Activated CD4-positive, alpha-beta T cell treated with anti-CD3 and anti-CD28 coated beads for 36 hours (primary cell): ENCODE results near the gene LYPD1. TPM values are rescaled to one million over a fixed set of nuclear protein-coding genes. Genes with fewer than 3 reads are reported as not detected.
"Not testable (repeated sequence)": the region's sequence is repeated elsewhere in the genome, so short reads cannot be mapped to it uniquely, and the experiment has no call there.

Source experiments
- ATAC-seq: fragments of 200-7000 bp; cut with Tn5 transposase; one replicate; pipeline ENCODE4 v1.10.0; 2021; ENCODE audit warnings: mild to moderate bottlenecking, moderate library complexity
- CTCF ChIA-PET: fragments of 350-600 bp; sonication (Branson Sonifier 250); formaldehyde crosslinking; loops from one replicate; lab custom pipeline; 2021; ENCODE audit warnings: antibody characterized with exemption; lab: Charles Lee
- POLR2A ChIA-PET: fragments of 350-600 bp; sonication (Branson Sonifier 250); formaldehyde crosslinking; loops from one replicate; lab custom pipeline; 2021; ENCODE audit warnings: antibody characterized with exemption, inconsistent platforms; lab: Charles Lee
- DNase-seq: peaks from one replicate; pipeline ENCODE4 v3.0.0-alpha.2; 2020
- H3K27ac Mint-ChIP-seq: one replicate; pipeline ENCODE4 v1.8.0; 2021; ENCODE audit warnings: mixed read lengths
- H3K27me3 Mint-ChIP-seq: one replicate; pipeline ENCODE4 v1.8.0; 2021; ENCODE audit warnings: mixed read lengths
- H3K36me3 Mint-ChIP-seq: one replicate; pipeline ENCODE4 v1.8.0; 2021; ENCODE audit warnings: low read depth, mixed read lengths
- H3K4me1 Mint-ChIP-seq: one replicate; pipeline ENCODE4 v1.8.0; 2021; ENCODE audit warnings: mixed read lengths
- H3K4me3 Mint-ChIP-seq: one replicate; pipeline ENCODE4 v1.8.0; 2021; ENCODE audit warnings: mild to moderate bottlenecking, moderate library complexity, mixed read lengths
- H3K9me3 Mint-ChIP-seq: one replicate; pipeline ENCODE4 v1.8.0; 2021; ENCODE audit warnings: low read depth, mixed read lengths
- intact Hi-C, 2 experiments: fragments of 100-400 bp; cut with DNase I in 1 of 2; cut with micrococcal nuclease in 1 of 2; formaldehyde crosslinking; loops; one replicate each; pipeline versions ENCODE4 v1.14.2 to v1.15.1; 2022 to 2024; cut with DNase I, micrococcal nuclease
- total RNA-seq, 2 experiments: library from RNA; stranded (reverse); gene quantifications; one replicate each; pipeline ENCODE4 v1.2.3, GENCODE V29; 2021

Gene LYPD1, protein sequence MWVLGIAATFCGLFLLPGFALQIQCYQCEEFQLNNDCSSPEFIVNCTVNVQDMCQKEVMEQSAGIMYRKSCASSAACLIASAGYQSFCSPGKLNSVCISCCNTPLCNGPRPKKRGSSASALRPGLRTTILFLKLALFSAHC
- not detected for total RNA-seq

DNA sequence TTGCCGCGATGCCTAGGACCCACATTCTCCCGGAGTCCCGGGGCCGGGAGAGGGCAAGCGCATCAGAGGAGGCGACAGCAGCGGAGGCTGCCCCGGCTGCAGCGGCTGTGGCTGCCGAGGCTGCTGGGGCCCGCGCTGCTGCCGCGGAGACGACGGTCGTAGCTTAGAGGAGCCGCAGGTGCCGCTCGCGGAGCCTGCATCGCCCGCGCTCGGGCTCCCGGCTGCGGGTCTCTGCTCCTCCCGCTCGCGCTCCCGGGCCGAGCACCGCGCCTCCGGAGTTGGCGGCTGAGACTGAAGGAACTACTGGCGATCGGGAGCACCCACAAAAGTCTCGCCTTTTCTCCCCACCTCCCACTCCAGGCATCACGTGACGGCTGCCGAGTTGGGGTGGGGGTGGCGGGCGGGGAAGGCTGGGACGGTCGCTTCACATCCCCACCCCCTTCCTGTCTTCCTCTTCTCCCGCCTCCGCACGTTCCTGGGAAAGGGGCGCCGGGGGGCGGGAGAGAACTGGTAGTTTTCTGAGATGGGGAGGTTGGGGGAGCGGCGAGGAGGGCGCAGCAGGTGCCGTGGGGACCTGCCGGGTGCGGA lies at the start of gene LYPD1:
TSS of gene LYPD1 (minus strand) at position 298 of the 588 bp plus-strand sequence. CDS start at position 25, 273 bp downstream.
- no peak within 1 kb of the TSS for H3K27ac Mint-ChIP-seq
- CTCF ChIA-PET: no interaction called here
- no peaks in the 10 kb centered on the region for H3K4me1 Mint-ChIP-seq
- intact Hi-C loops: no loop called here
- no peaks in the 10 kb centered on the region for H3K9me3 Mint-ChIP-seq
- POLR2A ChIA-PET: no interaction called here
- no peaks in the 10 kb centered on the region for H3K36me3 Mint-ChIP-seq
- DNase-seq (peak; percentile 9), ATAC-seq (no peak)
- H3K27me3 Mint-ChIP-seq: peaks cover 32% of the 10 kb centered on the region
- H3K4me3 Mint-ChIP-seq: no peak within 1 kb of the TSS

DNA sequence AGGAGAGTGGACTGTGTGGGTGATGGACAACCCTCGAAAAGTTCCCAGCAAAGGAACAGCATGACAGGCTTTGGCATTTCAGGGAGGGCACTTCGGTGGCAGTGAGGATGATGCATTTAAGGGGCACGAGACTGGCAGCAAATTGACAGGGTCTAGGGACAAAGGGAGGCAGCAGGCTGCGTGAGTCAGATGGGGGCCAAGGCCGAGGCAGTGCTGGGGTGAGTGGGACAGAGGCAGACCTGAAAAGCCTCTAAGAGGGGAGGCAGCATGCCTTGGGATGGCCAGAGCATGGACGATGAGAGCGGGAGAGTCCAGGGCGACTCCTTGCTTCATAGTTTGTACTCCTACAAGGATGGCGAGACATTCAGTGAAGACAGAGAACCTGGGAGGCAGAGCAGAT lies 49.5 kb upstream of the LYPD1 start:
- no peaks in the 10 kb centered on the region for H3K4me1 Mint-ChIP-seq
- ChIA-PET CTCF (no interaction called here), POLR2A (no interaction called here)
- peaks cover 2% of the 10 kb centered on the region for H3K27me3 Mint-ChIP-seq
- peaks cover 3% of the 10 kb centered on the region for H3K9me3 Mint-ChIP-seq
- H3K4me3 Mint-ChIP-seq: no peak overlapping the region
- ATAC-seq (no peak), DNase-seq (no peak)
- intact Hi-C loops: no loop called here
- H3K27ac Mint-ChIP-seq: no peak overlapping the region
- no peaks in the 10 kb centered on the region for H3K36me3 Mint-ChIP-seq

DNA sequence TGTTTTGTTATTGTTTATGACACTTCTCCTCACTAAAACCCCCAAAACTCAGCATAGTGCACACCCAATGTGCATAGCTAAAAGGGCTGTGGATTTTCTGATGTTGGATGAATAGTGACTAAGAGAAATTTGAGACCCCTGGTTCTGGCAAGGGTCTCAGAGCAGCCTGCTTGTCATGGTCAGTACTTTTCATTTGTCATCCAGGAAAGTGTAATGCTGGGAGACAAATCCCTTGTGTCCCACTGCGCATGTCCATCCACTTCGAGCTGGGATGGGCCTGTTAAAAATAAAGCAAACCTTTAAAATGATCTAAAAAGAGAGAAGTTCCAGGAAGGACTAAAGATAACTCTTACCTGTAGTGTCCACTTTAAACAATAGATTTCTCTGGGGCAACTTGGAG lies 46.9 kb upstream of the LYPD1 start:
- H3K4me3 Mint-ChIP-seq: no peak overlapping the region
- intact Hi-C loops: no loop called here
- ChIA-PET CTCF (interaction anchor here (0.6 kb wide), 1 partner anchor 11 kb away, joined by 4 read pairs; no protein-coding TSS in a partner anchor), POLR2A (no interaction called here)
- H3K27ac Mint-ChIP-seq: no peak overlapping the region
- H3K9me3 Mint-ChIP-seq: peaks cover 3% of the 10 kb centered on the region
- H3K4me1 Mint-ChIP-seq: no peaks in the 10 kb centered on the region
- ATAC-seq (no peak), DNase-seq (no peak)
- H3K27me3 Mint-ChIP-seq: no peaks in the 10 kb centered on the region
- no peaks in the 10 kb centered on the region for H3K36me3 Mint-ChIP-seq

DNA sequence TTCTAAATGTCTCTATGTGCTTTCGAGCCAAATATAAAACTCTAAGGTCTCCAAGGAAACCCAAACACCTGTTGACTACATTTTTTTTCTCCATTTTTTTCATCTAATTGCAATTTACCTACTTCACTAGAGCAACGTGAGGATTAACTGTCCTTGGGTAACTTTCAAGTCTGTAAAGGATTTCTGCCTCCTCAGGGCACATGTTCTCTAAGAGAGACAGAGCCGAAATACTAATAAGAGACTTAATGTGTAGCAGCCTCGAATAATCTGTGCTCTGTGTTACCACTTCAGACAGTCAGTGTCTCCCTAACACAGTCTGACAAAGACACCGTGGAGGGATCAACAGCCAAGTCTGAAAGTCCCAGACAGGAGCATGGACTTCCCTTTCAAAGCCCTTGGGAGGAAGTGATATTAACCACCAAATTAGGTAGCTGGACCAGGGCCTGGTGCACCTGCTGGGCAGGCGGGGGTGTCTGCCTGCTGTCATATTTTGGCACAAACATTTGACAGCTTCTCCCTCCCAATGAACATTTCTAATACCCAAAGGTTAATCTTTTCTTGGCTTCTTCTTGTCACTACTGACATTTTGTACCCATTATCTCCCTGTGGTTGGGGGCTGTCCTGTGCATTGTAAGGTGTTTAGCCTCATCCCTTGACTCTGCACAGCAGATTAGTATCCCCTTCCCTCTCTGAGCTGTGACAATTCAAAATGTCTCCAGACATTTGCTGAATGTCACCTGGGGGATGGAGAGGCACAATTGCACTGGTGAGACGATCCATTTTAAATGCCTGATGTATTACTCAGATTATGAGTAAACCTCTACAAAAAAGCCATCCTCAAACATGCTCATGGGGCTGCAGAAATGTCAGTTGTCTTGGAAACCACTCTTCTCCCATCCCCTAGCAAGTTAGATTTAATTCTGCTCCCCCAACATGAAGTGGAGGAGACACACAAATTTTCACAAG lies 45.7 kb upstream of the LYPD1 start:
- POLR2A ChIA-PET: no interaction called here
- Mint-ChIP-seq H3K4me3 (no peak overlapping the region), H3K36me3 (no peaks in the 10 kb centered on the region), H3K27me3 (no peaks in the 10 kb centered on the region), H3K4me1 (no peaks in the 10 kb centered on the region), H3K27ac (no peak overlapping the region), H3K9me3 (peaks cover 3% of the 10 kb centered on the region)
- DNase-seq (no peak), ATAC-seq (no peak)
- CTCF ChIA-PET: no interaction called here
- intact Hi-C loops: no loop called here

DNA sequence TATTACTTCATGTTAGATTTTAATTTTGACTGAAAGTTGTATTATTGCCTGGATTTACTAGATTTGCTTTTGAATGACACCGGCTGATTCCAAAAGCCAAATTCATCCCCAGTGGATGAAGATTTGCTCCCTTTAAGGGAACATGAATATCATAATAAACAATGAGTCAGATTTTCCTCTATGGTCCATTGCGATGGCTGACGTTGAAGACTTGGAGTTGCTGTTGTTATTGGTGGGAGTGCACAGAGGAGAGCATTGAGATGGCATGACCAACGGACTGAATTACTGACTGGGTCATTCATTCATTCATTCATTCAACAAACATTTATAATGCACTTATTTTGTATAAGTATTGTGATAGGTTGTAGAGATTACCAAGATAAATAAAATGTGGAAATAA lies 33.4 kb upstream of the LYPD1 start:
- Mint-ChIP-seq H3K9me3 (no peaks in the 10 kb centered on the region), H3K27ac (no peak overlapping the region), H3K36me3 (no peaks in the 10 kb centered on the region), H3K4me3 (no peak overlapping the region), H3K4me1 (no peaks in the 10 kb centered on the region), H3K27me3 (no peaks in the 10 kb centered on the region)
- intact Hi-C loops: no loop called here
- DNase-seq (no peak), ATAC-seq (no peak)
- ChIA-PET CTCF (no interaction called here), POLR2A (no interaction called here)

DNA sequence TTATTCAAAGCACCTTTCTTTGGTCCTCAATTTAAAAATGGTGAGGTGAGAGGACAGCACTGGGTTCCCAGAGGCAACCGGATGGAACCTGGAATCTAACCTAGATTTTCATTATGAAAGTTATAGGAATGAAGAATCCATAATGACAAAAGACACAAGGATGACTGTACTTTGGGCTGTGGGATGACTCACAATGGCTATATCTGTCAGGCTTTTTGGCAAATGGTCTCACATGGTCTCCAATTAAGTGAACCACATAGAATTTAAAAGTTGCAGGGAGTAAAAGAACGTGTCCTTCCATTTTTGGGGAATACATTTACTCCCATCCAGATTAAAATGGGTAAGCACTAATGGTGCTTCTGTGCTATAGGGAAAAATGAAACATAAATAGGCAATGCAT lies 31.8 kb upstream of the LYPD1 start:
- CTCF ChIA-PET: no interaction called here
- Mint-ChIP-seq H3K9me3 (no peaks in the 10 kb centered on the region), H3K27ac (no peak overlapping the region), H3K27me3 (no peaks in the 10 kb centered on the region), H3K4me3 (no peak overlapping the region), H3K36me3 (no peaks in the 10 kb centered on the region), H3K4me1 (no peaks in the 10 kb centered on the region)
- ATAC-seq (no peak), DNase-seq (no peak)
- intact Hi-C loops: no loop called here
- POLR2A ChIA-PET: no interaction called here

DNA sequence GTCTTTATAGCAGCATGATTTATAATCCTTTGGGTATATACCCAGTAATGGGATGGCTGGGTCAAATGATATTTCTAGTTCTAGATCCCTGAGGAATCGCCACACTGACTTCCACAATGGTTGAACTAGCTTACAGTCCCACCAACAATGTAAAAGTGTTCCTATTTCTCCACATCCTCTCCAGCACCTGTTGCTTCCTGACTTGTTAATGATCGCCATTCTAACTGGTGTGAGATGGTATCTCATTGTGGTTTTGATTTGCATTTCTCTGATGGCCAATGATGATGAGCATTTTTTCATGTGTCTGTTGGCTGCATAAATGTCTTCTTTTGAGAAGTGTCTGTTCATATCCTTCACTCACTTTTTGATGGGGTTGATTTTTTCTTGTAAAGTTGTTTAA lies 29.8 kb upstream of the LYPD1 start:
- DNase-seq, H3K4me1 Mint-ChIP-seq, H3K9me3 Mint-ChIP-seq, H3K36me3 Mint-ChIP-seq, POLR2A ChIA-PET, CTCF ChIA-PET, intact Hi-C loops, H3K4me3 Mint-ChIP-seq, H3K27me3 Mint-ChIP-seq, ATAC-seq, H3K27ac Mint-ChIP-seq: not testable (repeated sequence)

DNA sequence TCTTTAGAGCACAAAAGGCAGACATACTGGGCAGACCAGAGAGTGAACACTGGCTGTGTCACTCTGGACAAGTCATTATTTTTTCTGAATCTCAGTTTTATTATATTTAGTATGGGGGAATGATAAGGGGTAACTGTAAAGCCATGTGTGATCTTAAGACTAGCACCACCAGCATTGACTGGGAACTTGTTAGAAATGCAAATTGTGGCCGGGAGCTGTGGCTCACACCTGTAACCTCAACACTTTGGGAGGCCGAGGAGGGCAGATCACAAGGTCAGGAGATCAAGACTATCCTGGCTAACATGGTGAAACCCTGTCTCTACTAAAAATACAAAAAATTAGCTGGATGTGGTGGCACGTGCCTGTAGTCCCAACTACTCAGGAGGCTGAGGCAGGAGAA lies 28.3 kb upstream of the LYPD1 start:
- H3K27me3 Mint-ChIP-seq, DNase-seq, intact Hi-C loops, H3K27ac Mint-ChIP-seq, H3K36me3 Mint-ChIP-seq, CTCF ChIA-PET, ATAC-seq, H3K9me3 Mint-ChIP-seq, H3K4me3 Mint-ChIP-seq, POLR2A ChIA-PET, H3K4me1 Mint-ChIP-seq: not testable (repeated sequence)

DNA sequence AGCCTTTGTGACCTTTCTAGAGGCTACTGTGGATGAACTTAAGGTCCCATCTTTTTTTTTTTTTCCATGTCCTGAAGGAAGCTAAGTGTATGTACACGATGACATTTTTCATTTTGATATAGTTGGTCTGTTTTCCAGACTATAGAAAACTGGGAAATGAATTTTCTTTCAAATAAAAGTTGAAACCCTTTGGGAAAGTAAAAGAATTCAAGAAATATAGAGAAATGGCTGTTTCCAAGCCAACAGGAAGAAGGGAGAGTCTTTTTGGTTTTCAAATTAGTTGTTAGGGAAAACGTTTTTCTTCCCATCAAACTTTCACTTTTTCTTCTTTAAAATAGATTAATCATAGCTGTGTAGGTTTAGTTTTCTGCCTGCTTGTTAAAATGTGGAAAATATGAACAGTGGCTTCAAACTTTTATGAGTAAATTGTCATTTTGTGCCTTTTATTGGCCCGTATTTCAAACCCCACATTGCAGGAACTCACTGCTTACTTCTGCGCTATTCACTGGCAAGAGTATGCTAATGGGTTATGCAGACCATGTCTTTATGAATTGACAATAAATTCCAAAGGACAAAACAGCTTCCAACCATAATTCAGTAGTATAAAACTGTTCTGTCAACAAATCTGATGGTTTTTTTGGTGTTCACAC lies 27.7 kb upstream of the LYPD1 start:
- Mint-ChIP-seq H3K36me3 (no peaks in the 10 kb centered on the region), H3K4me1 (no peaks in the 10 kb centered on the region), H3K27ac (no peak overlapping the region), H3K27me3 (peaks cover 2% of the 10 kb centered on the region), H3K9me3 (peaks cover 3% of the 10 kb centered on the region), H3K4me3 (no peak overlapping the region)
- intact Hi-C loops: no loop called here
- ATAC-seq: no peak
- ChIA-PET CTCF (no interaction called here), POLR2A (interaction anchor here (0.6 kb wide), 1 partner anchor 35 kb away, joined by 8 read pairs; no protein-coding TSS in a partner anchor)
- DNase-seq: no peak

DNA sequence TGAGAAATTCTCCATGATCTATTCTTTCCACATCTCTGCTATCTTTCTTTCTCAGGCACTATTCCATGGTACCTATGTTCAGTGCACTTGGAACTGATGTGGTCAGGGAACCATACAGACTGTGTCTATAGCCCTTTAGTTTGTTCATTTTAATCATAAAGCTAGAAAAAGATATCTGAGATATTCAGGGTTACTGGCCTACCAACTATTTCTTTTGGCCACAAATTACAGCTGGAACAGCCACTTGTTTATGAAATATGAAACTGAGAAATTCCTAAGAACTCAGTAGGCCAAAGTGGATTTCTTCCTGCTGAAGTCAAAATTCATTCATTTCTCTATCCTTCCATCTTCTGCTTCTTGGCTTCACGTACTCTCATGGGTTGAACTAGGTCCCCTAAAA lies 22.8 kb upstream of the LYPD1 start:
- Mint-ChIP-seq H3K27ac (no peak overlapping the region), H3K36me3 (no peaks in the 10 kb centered on the region)

DNA sequence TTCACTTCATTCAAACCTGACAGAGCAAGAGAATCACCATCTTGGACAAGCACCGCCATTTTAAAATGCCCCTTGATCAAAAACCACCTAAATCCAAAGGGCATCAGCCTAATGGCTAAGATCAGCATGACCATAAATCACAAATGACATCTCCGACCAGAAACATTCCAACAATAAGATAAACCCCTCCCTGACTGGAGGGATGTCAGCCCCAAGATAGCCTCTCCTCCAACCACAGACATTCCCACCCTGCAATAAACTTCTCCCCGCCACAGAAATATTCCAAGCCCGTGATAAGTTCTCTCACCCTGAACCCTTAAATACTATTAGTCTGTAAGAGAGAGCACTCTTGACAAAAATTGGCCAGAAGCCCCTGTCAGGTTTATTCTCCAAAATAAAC lies 21.6 kb upstream of the LYPD1 start:
- H3K9me3 Mint-ChIP-seq: peaks cover 3% of the 10 kb centered on the region
- ATAC-seq: no peak
- H3K4me1 Mint-ChIP-seq: no peaks in the 10 kb centered on the region

More for the DNA sequence above, 22.8 kb upstream of the LYPD1 start:
- CTCF ChIA-PET: no interaction called here
- intact Hi-C loops: no loop called here
- DNase-seq (no peak), ATAC-seq (no peak)
- POLR2A ChIA-PET: no interaction called here
- Mint-ChIP-seq H3K4me1 (no peaks in the 10 kb centered on the region), H3K4me3 (no peak overlapping the region), H3K9me3 (peaks cover 3% of the 10 kb centered on the region), H3K27me3 (peaks cover 2% of the 10 kb centered on the region)

More for the DNA sequence above, 21.6 kb upstream of the LYPD1 start:
- H3K27me3 Mint-ChIP-seq: peaks cover 2% of the 10 kb centered on the region
- no peak for DNase-seq
- ChIA-PET CTCF (no interaction called here), POLR2A (no interaction called here)
- intact Hi-C loops: no loop called here
- H3K27ac Mint-ChIP-seq: no peak overlapping the region
- H3K36me3 Mint-ChIP-seq: no peaks in the 10 kb centered on the region
- H3K4me3 Mint-ChIP-seq: no peak overlapping the region
